SH-SY5Y (cell line): Measurements from ENCODE around the gene ADGRL1.

Experiments
- GATA2 ChIP-seq: IDR thresholded peaks from 2 replicates; pipeline ENCODE4 v1.6.1; 2011; ENCODE audit warnings: mild to moderate bottlenecking, low read depth, low read length
- GATA3 ChIP-seq: IDR thresholded peaks from 2 replicates; pipeline ENCODE4 v1.6.1; 2011; ENCODE audit warnings: low read depth, mild to moderate bottlenecking, low read length, moderate library complexity

- no peak for TF ChIP-seq GATA2
- TF ChIP-seq GATA3 = no peak
Observed at GRCh38 chr19:14112809-14113385, 93.1 kb downstream of the ADGRL1 start.
